ENCODE results near the gene PPM1N. TPM values are rescaled to one million over a fixed set of nuclear protein-coding genes. Genes with fewer than 3 reads are reported as not detected.

PPM1N gene
- total and polyA plus RNA-seq, 2 of the 13 experiments (the other 11 are each of a cell fraction or from before 2014, with no cell fraction given): 0.31 to 1.8 TPM

GRCh38 chr19:45467456-45468158 is 30.6 kb upstream of the PPM1N start, which contains the start of gene FOSB (continued):
- TF ChIP-seq ARID5B (CRISPR knock-in tag; IDR thresholded peaks at IDR 0.05) (0 out of 2 replicates have a peak, but pooled peaks have one; percentile 35), IRX3 (CRISPR knock-in tag; IDR thresholded peaks at IDR 0.05; ENCODE audit: borderline replicate concordance, low read depth) (no peak), ZNF333 (CRISPR knock-in tag; IDR thresholded peaks at IDR 0.05; ENCODE audit: borderline replicate concordance) (peak; percentile 77; the same call in 1 of the 2 replicates), SKIL (CRISPR knock-in tag; IDR thresholded peaks at IDR 0.05; ENCODE audit: borderline replicate concordance) (no peak), STAG1 (CRISPR knock-in tag; IDR thresholded peaks at IDR 0.05) (no peak), SYNCRIP (IDR thresholded peaks at IDR 0.05; ENCODE audit: insufficient read depth, low read depth, low read length) (no peak), RBM22 (optimal IDR thresholded peaks at IDR 0.05; ENCODE audit: low read length) (no peak), ARID2 (CRISPR knock-in tag; IDR thresholded peaks at IDR 0.05; ENCODE audit: borderline replicate concordance) (no peak), FOXK1 (CRISPR knock-in tag; IDR thresholded peaks at IDR 0.05; ENCODE audit: borderline replicate concordance, low read depth) (peak; percentile 78; the same call in 1 of the 2 replicates), ZNF275 (CRISPR knock-in tag; IDR thresholded peaks at IDR 0.05; ENCODE audit: borderline replicate concordance) (no peak), ZNF10 (CRISPR knock-in tag; IDR thresholded peaks at IDR 0.05; ENCODE audit: borderline replicate concordance, low read depth) (no peak), HNRNPUL1 (IDR thresholded peaks at IDR 0.05; ENCODE audit: low read depth, low read length) (no peak), HINFP (CRISPR knock-in tag; IDR thresholded peaks at IDR 0.05; ENCODE audit: low read depth) (no peak), ZNF7 (CRISPR knock-in tag; IDR thresholded peaks at IDR 0.05) (no peak), KLF12 (CRISPR knock-in tag; IDR thresholded peaks at IDR 0.05; ENCODE audit: borderline replicate concordance) (no peak), ZNF678 (CRISPR knock-in tag; IDR thresholded peaks at IDR 0.05) (no peak), CREB3 (CRISPR knock-in tag; IDR thresholded peaks at IDR 0.05) (no peak), EHMT2 (IDR thresholded peaks at IDR 0.05; ENCODE audit: borderline replicate concordance, low read depth, low read length) (no peak), ZNF549 (CRISPR knock-in tag; IDR thresholded peaks at IDR 0.05) (no peak)
